HepG2 (cell line): ENCODE data around the gene MEX3B. TPM values are rescaled to one million over a fixed set of nuclear protein-coding genes. Genes with fewer than 3 reads are reported as not detected.

Experiments used
- AGO1 ChIP-seq: fragments of 200-400 bp; formaldehyde crosslinking; IDR thresholded peaks from 2 replicates; pipeline ENCODE4 v1.6.1; 2017; ENCODE audit warnings: mild to moderate bottlenecking, low read depth, low read length, moderate library complexity; ENCODE audit not compliant: poor library complexity, severe bottlenecking
- ARNT2 ChIP-seq: sonication (generic); formaldehyde crosslinking; IDR thresholded peaks from 2 replicates; pipeline ENCODE4 v1.8.0; 2022; ENCODE audit warnings: mild to moderate bottlenecking, low read depth, missing genetic modification reagents, moderate library complexity
- POGZ ChIP-seq: sonication (generic); formaldehyde crosslinking; IDR thresholded peaks from 2 replicates; pipeline ENCODE4 v1.4.0; 2020; ENCODE audit warnings: mild to moderate bottlenecking, missing genetic modification reagents
- PPARG ChIP-seq: conservative IDR thresholded peaks from 2 replicates; pipeline ENCODE4 v1.6.1; 2016; ENCODE audit warnings: missing biosample characterization, missing genetic modification reagents
- RAD21 ChIP-seq: fragments of 450-650 bp; formaldehyde crosslinking; IDR thresholded peaks from 2 replicates; pipeline ENCODE4 v1.5.0; 2020; ENCODE audit warnings: mild to moderate bottlenecking
- RBFOX2 ChIP-seq: fragments of 200-400 bp; formaldehyde crosslinking; IDR thresholded peaks from 2 replicates; pipeline ENCODE4 v1.6.1; 2017; ENCODE audit warnings: low read depth, mild to moderate bottlenecking, low read length
- SP2 ChIP-seq: sonication (generic); formaldehyde crosslinking; IDR thresholded peaks from 2 replicates; pipeline ENCODE4 v1.5.1; 2020; ENCODE audit warnings: mild to moderate bottlenecking, missing genetic modification reagents
- YEATS4 ChIP-seq: sonication (generic); formaldehyde crosslinking; IDR thresholded peaks from 2 replicates; pipeline ENCODE4 v1.4.0; 2020; ENCODE audit warnings: missing genetic modification reagents, borderline replicate concordance
- ZMYM4 ChIP-seq: sonication (generic); formaldehyde crosslinking; IDR thresholded peaks from 2 replicates; pipeline ENCODE4 v1.8.1; 2023; ENCODE audit warnings: mild to moderate bottlenecking, missing genetic modification reagents
- ZNF451 ChIP-seq: sonication (generic); formaldehyde crosslinking; IDR thresholded peaks from 2 replicates; pipeline ENCODE4 v1.5.0; 2020; ENCODE audit warnings: mild to moderate bottlenecking, missing genetic modification reagents
- ZNF549 ChIP-seq: sonication (generic); formaldehyde crosslinking; IDR thresholded peaks from 2 replicates; pipeline ENCODE4 v1.5.0; 2020; ENCODE audit warnings: missing genetic modification reagents
- ZNF672 ChIP-seq: sonication (generic); formaldehyde crosslinking; IDR thresholded peaks from 2 replicates; pipeline ENCODE4 v1.8.1; 2022; ENCODE audit warnings: missing genetic modification reagents
- ZNF687 ChIP-seq: sonication (generic); formaldehyde crosslinking; IDR thresholded peaks from 2 replicates; pipeline ENCODE4 v1.5.1; 2020; ENCODE audit warnings: mild to moderate bottlenecking, missing genetic modification reagents, moderate library complexity
- ZNF710 ChIP-seq: sonication (generic); formaldehyde crosslinking; IDR thresholded peaks from 2 replicates; pipeline ENCODE4 v1.5.0; 2020; ENCODE audit warnings: mild to moderate bottlenecking, missing genetic modification reagents, borderline replicate concordance
- ZNF740 ChIP-seq: sonication (generic); formaldehyde crosslinking; IDR thresholded peaks from 2 replicates; pipeline ENCODE4 v1.4.0; 2020; ENCODE audit warnings: missing genetic modification reagents
- ZNF777 ChIP-seq: sonication (generic); formaldehyde crosslinking; IDR thresholded peaks from 2 replicates; pipeline ENCODE4 v1.4.0; 2020; ENCODE audit warnings: missing genetic modification reagents
- polyA plus RNA-seq, 8 experiments: library from polyadenylated mRNA; depleted of rRNA in 3 of 8; stranded (reverse) in 7 of 8; unstranded in 1 of 8; fragments of >200 nt; fragmentation: Illumina TruSeq in 4 of 8; extraction: Trizol in 4 of 8; gene quantifications; 2 replicates each; pipeline versions ENCODE4 v1.2.1 to v1.2.3, GENCODE V29; 2011 to 2016; ENCODE audit warnings: low read depth in 4 of 8, missing spikeins in 1 of 8, mixed read lengths in 1 of 8; ENCODE audit not compliant: insufficient read depth in 1 of 8
- total RNA-seq, 5 experiments: library from RNA; depleted of rRNA; stranded (reverse); fragments of >200 nt; fragmentation: Illumina TruSeq; extraction: Trizol; gene quantifications; 2 replicates each; pipeline ENCODE4 v1.2.3, GENCODE V29; 2016; ENCODE audit warnings: low read depth in 1 of 5
- TF ChIP-seq, protein P1 (sequence below): sonication (generic); formaldehyde crosslinking; IDR thresholded peaks from 2 replicates; pipeline ENCODE4 v1.4.0; 2020; ENCODE audit warnings: missing genetic modification reagents
- TF ChIP-seq, protein P2 (sequence below): sonication (generic); formaldehyde crosslinking; IDR thresholded peaks from 2 replicates; pipeline ENCODE4 v1.4.0; 2020; ENCODE audit warnings: missing genetic modification reagents

Gene MEX3B
- total and polyA plus RNA-seq, 2 of the 13 experiments (the other 11 are each of a cell fraction or from before 2014, with no cell fraction given), result 0.48 to 0.62 TPM

- TF ChIP-seq ZNF687 (CRISPR knock-in tag) (peak; percentile 58), ZNF549 (CRISPR knock-in tag) (no peak), ARNT2 (peak; percentile 68; the same call in 1 of the 2 replicates), ZNF451 (CRISPR knock-in tag) (0 out of 2 replicates have a peak, but pooled peaks have one; percentile 27), ZMYM4 (CRISPR knock-in tag) (0 out of 2 replicates have a peak, but pooled peaks have one; percentile 19), POGZ (CRISPR knock-in tag) (0 out of 2 replicates have a peak, but pooled peaks have one; percentile 21), AGO1 (peak; percentile 13), ZNF672 (CRISPR knock-in tag) (no peak), RBFOX2 (peak; percentile 74), YEATS4 (CRISPR knock-in tag) (peak; percentile 80), ZNF740 (CRISPR knock-in tag) (0 out of 2 replicates have a peak, but pooled peaks have one; percentile 23), PPARG (CRISPR knock-in tag) (no peak), ZNF777 (CRISPR knock-in tag) (peak; percentile 100), ZNF710 (CRISPR knock-in tag) (0 out of 2 replicates have a peak, but pooled peaks have one; percentile 8), RAD21 (CRISPR knock-in tag) (peak; percentile 62), SP2 (0 out of 2 replicates have a peak, but pooled peaks have one; percentile 4)
- TF ChIP-seq, protein P1, sequence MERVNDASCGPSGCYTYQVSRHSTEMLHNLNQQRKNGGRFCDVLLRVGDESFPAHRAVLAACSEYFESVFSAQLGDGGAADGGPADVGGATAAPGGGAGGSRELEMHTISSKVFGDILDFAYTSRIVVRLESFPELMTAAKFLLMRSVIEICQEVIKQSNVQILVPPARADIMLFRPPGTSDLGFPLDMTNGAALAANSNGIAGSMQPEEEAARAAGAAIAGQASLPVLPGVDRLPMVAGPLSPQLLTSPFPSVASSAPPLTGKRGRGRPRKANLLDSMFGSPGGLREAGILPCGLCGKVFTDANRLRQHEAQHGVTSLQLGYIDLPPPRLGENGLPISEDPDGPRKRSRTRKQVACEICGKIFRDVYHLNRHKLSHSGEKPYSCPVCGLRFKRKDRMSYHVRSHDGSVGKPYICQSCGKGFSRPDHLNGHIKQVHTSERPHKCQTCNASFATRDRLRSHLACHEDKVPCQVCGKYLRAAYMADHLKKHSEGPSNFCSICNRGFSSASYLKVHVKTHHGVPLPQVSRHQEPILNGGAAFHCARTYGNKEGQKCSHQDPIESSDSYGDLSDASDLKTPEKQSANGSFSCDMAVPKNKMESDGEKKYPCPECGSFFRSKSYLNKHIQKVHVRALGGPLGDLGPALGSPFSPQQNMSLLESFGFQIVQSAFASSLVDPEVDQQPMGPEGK (CRISPR knock-in tag), result peak; percentile 69; the same call in 1 of the 2 replicates
- TF ChIP-seq, protein P2, sequence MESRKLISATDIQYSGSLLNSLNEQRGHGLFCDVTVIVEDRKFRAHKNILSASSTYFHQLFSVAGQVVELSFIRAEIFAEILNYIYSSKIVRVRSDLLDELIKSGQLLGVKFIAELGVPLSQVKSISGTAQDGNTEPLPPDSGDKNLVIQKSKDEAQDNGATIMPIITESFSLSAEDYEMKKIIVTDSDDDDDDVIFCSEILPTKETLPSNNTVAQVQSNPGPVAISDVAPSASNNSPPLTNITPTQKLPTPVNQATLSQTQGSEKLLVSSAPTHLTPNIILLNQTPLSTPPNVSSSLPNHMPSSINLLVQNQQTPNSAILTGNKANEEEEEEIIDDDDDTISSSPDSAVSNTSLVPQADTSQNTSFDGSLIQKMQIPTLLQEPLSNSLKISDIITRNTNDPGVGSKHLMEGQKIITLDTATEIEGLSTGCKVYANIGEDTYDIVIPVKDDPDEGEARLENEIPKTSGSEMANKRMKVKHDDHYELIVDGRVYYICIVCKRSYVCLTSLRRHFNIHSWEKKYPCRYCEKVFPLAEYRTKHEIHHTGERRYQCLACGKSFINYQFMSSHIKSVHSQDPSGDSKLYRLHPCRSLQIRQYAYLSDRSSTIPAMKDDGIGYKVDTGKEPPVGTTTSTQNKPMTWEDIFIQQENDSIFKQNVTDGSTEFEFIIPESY (CRISPR knock-in tag), result peak; percentile 12; the same call in 1 of the 2 replicates
Observed at GRCh38 chr15:82046666-82047452, 1.0 kb upstream of the MEX3B start (continued).
